Gastroesophageal sphincter (tissue), 4 donors: ENCODE data around the gene RAET1G. TPM values are rescaled to one million over a fixed set of nuclear protein-coding genes. Genes with fewer than 3 reads are reported as not detected.
"Not testable (repeated sequence)": the region's sequence is repeated elsewhere in the genome, so short reads cannot be mapped to it uniquely, and the experiment has no call there.

Experiments used
- ATAC-seq: fragments of 150-250 bp; one replicate; pipeline ENCODE4 v1.9.1; 2016; ENCODE audit warnings: mild to moderate bottlenecking, moderate library complexity
- H3K27ac ChIP-seq, 4 donors: fragments of 200-600 bp; sonication (generic) in 3 of 4; 1 replicate in 3 of 4; 2 replicates in 1 of 4; pipeline ENCODE4 v1.5.1; 2016 to 2019
- H3K27me3 ChIP-seq: fragments of 200-600 bp; sonication (generic); one replicate; pipeline ENCODE4 v1.5.1; 2019
- H3K36me3 ChIP-seq, 2 donors: fragments of 200-600 bp; sonication (generic); one replicate each; pipeline ENCODE4 v1.5.1; 2019; ENCODE audit warnings: control low read depth in 1 of 2
- H3K4me1 ChIP-seq, 3 donors: fragments of 200-600 bp; sonication (generic); 1 replicate in 2 of 3; 2 replicates in 1 of 3; pipeline ENCODE4 v1.5.1; 2016 to 2019; ENCODE audit warnings: control low read depth in 2 of 3
- H3K4me3 ChIP-seq, 2 donors: fragments of 200-600 bp; sonication (generic); one replicate each; pipeline ENCODE4 v1.5.1; 2019; ENCODE audit warnings: mild to moderate bottlenecking in 1 of 2, moderate library complexity in 1 of 2
- H3K9me3 ChIP-seq, 3 donors: fragments of 200-600 bp; sonication (generic); one replicate each; pipeline ENCODE4 v1.5.1; 2017 to 2019; ENCODE audit warnings: control low read depth in 2 of 3
- EP300 ChIP-seq: sonication (generic); formaldehyde crosslinking; IDR thresholded peaks from one replicate; pipeline ENCODE4 v1.6.1; 2017; ENCODE audit warnings: antibody characterized with exemption, mild to moderate bottlenecking
- POLR2A ChIP-seq, 2 donors: fragments of 450-650 bp; IDR thresholded peaks; one replicate each; pipeline ENCODE4 v1.6.1; 2017; ENCODE audit warnings: antibody characterized with exemption in 2 of 2, mild to moderate bottlenecking in 2 of 2, moderate library complexity in 1 of 2
- POLR2AphosphoS5 ChIP-seq: sonication (generic); formaldehyde crosslinking; IDR thresholded peaks from one replicate; pipeline ENCODE4 v1.6.1; 2017; ENCODE audit warnings: antibody characterized with exemption
- WGBS, 2 donors: methylation state at CpG; one replicate each; pipeline ENCODE4 v1.1.5; 2018; ENCODE audit warnings: low coverage in 1 of 2; 5-methylcytosine and 5-hydroxymethylcytosine counted together
- total RNA-seq, 4 donors: library from RNA; depleted of rRNA; stranded (reverse); fragments of >200 nt; gene quantifications; one replicate each; pipeline ENCODE4 v1.1.0, GENCODE V29; 2016
- TF ChIP-seq, protein P1 (sequence below), 4 experiments: fragments of 200-600 bp in 2 of 4; fragments of 450-650 bp in 2 of 4; sonication (generic) in 1 of 4; IDR thresholded peaks; one replicate each; pipeline ENCODE4 v1.5.1; 2017 to 2019; ENCODE audit warnings: antibody characterized with exemption in 4 of 4, mild to moderate bottlenecking in 2 of 4, moderate library complexity in 2 of 4

RAET1G gene
- total RNA-seq, 4 donors from 2014 or later = 1.4 TPM; not detected in 3

- Histone ChIP-seq H3K4me3 (no peak overlapping the region), H3K36me3 (no peaks in the 10 kb centered on the region), H3K27me3 (peaks cover 79% of the 10 kb centered on the region), H3K9me3 (no peaks in the 10 kb centered on the region), H3K27ac (no peak overlapping the region), H3K4me1 (peaks cover 0 to 33% (median 21%) of the 10 kb centered on the region in 3 donors)
- WGBS, 2 donors = 50% methylated on average over 1 of the region's 6 CpGs; no CpG with 5 or more reads in 1 of the 2 donors
- TF ChIP-seq POLR2A (IDR thresholded peaks at IDR 0.05) (no peak), POLR2AphosphoS5 (no peak), EP300 (no peak)
- TF ChIP-seq, protein P1, sequence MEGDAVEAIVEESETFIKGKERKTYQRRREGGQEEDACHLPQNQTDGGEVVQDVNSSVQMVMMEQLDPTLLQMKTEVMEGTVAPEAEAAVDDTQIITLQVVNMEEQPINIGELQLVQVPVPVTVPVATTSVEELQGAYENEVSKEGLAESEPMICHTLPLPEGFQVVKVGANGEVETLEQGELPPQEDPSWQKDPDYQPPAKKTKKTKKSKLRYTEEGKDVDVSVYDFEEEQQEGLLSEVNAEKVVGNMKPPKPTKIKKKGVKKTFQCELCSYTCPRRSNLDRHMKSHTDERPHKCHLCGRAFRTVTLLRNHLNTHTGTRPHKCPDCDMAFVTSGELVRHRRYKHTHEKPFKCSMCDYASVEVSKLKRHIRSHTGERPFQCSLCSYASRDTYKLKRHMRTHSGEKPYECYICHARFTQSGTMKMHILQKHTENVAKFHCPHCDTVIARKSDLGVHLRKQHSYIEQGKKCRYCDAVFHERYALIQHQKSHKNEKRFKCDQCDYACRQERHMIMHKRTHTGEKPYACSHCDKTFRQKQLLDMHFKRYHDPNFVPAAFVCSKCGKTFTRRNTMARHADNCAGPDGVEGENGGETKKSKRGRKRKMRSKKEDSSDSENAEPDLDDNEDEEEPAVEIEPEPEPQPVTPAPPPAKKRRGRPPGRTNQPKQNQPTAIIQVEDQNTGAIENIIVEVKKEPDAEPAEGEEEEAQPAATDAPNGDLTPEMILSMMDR (IDR thresholded peaks at IDR 0.05) = no peak
- no peak for ATAC-seq
Observed at GRCh38 chr6:149940672-149940982, 17.7 kb upstream of the RAET1G start.

GRCh38 chr6:149939909-149940671, 17.2 kb upstream of the RAET1G start:
- peaks cover 0 to 33% (median 21%) of the 10 kb centered on the region in 3 donors for H3K4me1 ChIP-seq
- no peak overlapping the region for H3K4me3 ChIP-seq
- WGBS, 2 donors = 18 to 26% methylated on average over 6 of the region's 6 CpGs
- TF ChIP-seq EP300 (no peak), POLR2A (IDR thresholded peaks at IDR 0.05) (no peak), POLR2AphosphoS5 (no peak)
- TF ChIP-seq, protein P1 (IDR thresholded peaks at IDR 0.05) = no peak
- H3K27ac ChIP-seq = no peak overlapping the region
- H3K9me3 ChIP-seq = no peaks in the 10 kb centered on the region
- H3K27me3 ChIP-seq = peaks cover 84% of the 10 kb centered on the region
- no peak for ATAC-seq
- no peaks in the 10 kb centered on the region for H3K36me3 ChIP-seq

- Histone ChIP-seq H3K36me3 (no peaks in the 10 kb centered on the region), H3K27me3 (peaks cover 92% of the 10 kb centered on the region), H3K9me3 (no peaks in the 10 kb centered on the region), H3K4me3 (no peak overlapping the region), H3K27ac (no peak overlapping the region), H3K4me1 (peaks cover 0 to 33% (median 21%) of the 10 kb centered on the region in 3 donors)
- no peak for ATAC-seq
- TF ChIP-seq POLR2AphosphoS5 (no peak), POLR2A (IDR thresholded peaks at IDR 0.05) (no peak), EP300 (no peak)
- TF ChIP-seq, protein P1 (IDR thresholded peaks at IDR 0.05) = no peak
- 17 to 23% methylated on average over 3 to 5 of the region's 5 CpGs for WGBS, 2 donors
Observed at GRCh38 chr6:149939356-149939648, 16.4 kb upstream of the RAET1G start.

GRCh38 chr6:149938571-149939355, 15.8 kb upstream of the RAET1G start:
- H3K4me1 ChIP-seq = peaks cover 0 to 33% (median 21%) of the 10 kb centered on the region in 3 donors
- no peak for TF ChIP-seq POLR2A (IDR thresholded peaks at IDR 0.05)
- TF ChIP-seq EP300 = no peak
- no peak for TF ChIP-seq POLR2AphosphoS5
- peaks cover 96% of the 10 kb centered on the region for H3K27me3 ChIP-seq
- WGBS, 2 donors = 1 to 3% methylated on average over 16 to 19 of the region's 58 CpGs
- H3K9me3 ChIP-seq = no peaks in the 10 kb centered on the region
- ATAC-seq = no peak
- H3K36me3 ChIP-seq = no peaks in the 10 kb centered on the region
- H3K27ac ChIP-seq = no peak overlapping the region
- peak overlapping the region; percentile 2 to 49 for H3K4me3 ChIP-seq

GRCh38 chr6:149938013-149938570, 15.2 kb upstream of the RAET1G start:
- WGBS, 2 donors = no CpG with 5 or more reads among the region's 20 CpGs
- H3K4me3 ChIP-seq = peak overlapping the region in 1 of 2 donors; percentile 49
- ATAC-seq = not testable (repeated sequence)

More at GRCh38 chr6:149938013-149938570, 15.2 kb upstream of the RAET1G start:
- H3K27ac ChIP-seq, H3K36me3 ChIP-seq, H3K9me3 ChIP-seq: not testable (repeated sequence)
- peaks cover 0 to 33% (median 21%) of the 10 kb centered on the region in 3 donors for H3K4me1 ChIP-seq
- peaks cover 98% of the 10 kb centered on the region for H3K27me3 ChIP-seq
